GM12878 (cell line): Measurements from ENCODE around the gene SCMH1.

Experiments used
- ASH2L ChIP-seq: fragments of 300-600, 200-600 bp; sonication (generic); IDR thresholded peaks from 2 replicates; pipeline ENCODE4 v1.6.1; 2017; ENCODE audit warnings: low read depth, mild to moderate bottlenecking, borderline replicate concordance
- EP300 ChIP-seq, 2 experiments: fragments of 150-350 bp in 1 of 2; IDR thresholded peaks; 2 replicates each; pipeline ENCODE4 v1.6.1; 2011 to 2012; ENCODE audit warnings: low read depth in 2 of 2, low read length in 2 of 2, borderline replicate concordance in 1 of 2, improper control_type of control experiment in 1 of 2, inconsistent platforms in 1 of 2; ENCODE audit not compliant: control insufficient read depth in 1 of 2
- ESRRA ChIP-seq: IDR thresholded peaks from 2 replicates; pipeline ENCODE4 v1.6.1; 2012; ENCODE audit warnings: mild to moderate bottlenecking, low read length, improper control_type of control experiment
- JUNB ChIP-seq: IDR thresholded peaks from 2 replicates; pipeline ENCODE4 v1.6.1; 2016; ENCODE audit warnings: antibody characterized with exemption, mild to moderate bottlenecking
- MTA2 ChIP-seq: fragments of 450-650 bp; IDR thresholded peaks from 2 replicates; pipeline ENCODE4 v1.6.1; 2016; ENCODE audit warnings: low read depth, mild to moderate bottlenecking, moderate library complexity
- POLR2AphosphoS5 ChIP-seq: IDR thresholded peaks from 2 replicates; pipeline ENCODE4 v1.6.1; 2011; ENCODE audit warnings: mild to moderate bottlenecking, low read length, inconsistent platforms
- RELA ChIP-seq: fragments of 450-650 bp; IDR thresholded peaks from 2 replicates; pipeline ENCODE4 v1.8.0; 2014; ENCODE audit warnings: borderline replicate concordance; ENCODE audit not compliant: partially characterized antibody
- RFX5 ChIP-seq: IDR thresholded peaks from 2 replicates; pipeline ENCODE4 v1.6.1; 2011; ENCODE audit warnings: low read depth, low read length, improper control_type of control experiment
- SIN3A ChIP-seq: IDR thresholded peaks from 2 replicates; pipeline ENCODE4 v1.6.1; 2012; ENCODE audit warnings: low read depth, low read length, improper control_type of control experiment
- STAT1 ChIP-seq: fragments of 450-650 bp; conservative IDR thresholded peaks from 2 replicates; pipeline ENCODE4 v1.6.1; 2014; ENCODE audit warnings: antibody characterized with exemption, mild to moderate bottlenecking
- ZNF207 ChIP-seq: fragments of 450-650 bp; IDR thresholded peaks from 2 replicates; pipeline ENCODE4 v1.6.1; 2014; ENCODE audit warnings: antibody characterized with exemption, mild to moderate bottlenecking, borderline replicate concordance
- ZNF217 ChIP-seq: fragments of 450-650 bp; IDR thresholded peaks from 2 replicates; pipeline ENCODE4 v1.6.1; 2017; ENCODE audit warnings: antibody characterized with exemption, mild to moderate bottlenecking
- TF ChIP-seq, protein P1 (sequence below), 3 experiments: IDR thresholded peaks in 2 of 3; conservative IDR thresholded peaks in 1 of 3; 2 replicates each; pipeline ENCODE4 v1.5.1; 2011; ENCODE audit warnings: low read depth in 3 of 3, low read length in 3 of 3, mild to moderate bottlenecking in 3 of 3, control low read depth in 2 of 3, moderate library complexity in 2 of 3, inconsistent platforms in 1 of 3, mixed read lengths in 1 of 3; ENCODE audit not compliant: control insufficient read depth in 2 of 3, insufficient read depth in 1 of 3; ENCODE audit errors: extremely low read depth in 1 of 3

DNA sequence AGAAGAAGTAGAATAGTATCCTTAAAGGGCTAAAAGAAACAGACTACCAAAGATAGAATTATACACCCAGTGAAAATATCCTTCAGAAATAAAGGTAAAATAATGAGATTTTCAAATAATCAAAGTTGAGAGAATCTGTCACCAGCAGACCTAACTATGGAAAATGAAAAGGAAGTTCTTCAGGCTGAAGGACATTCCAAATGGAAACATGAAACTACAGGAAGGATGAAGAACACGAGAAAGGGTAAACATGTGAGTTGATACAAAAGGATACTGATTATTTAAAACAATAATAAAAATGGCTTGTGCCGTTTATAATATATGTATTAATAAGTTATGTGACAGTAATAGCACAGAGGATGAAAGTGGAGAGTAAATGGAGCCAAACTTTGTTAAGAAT, 163.5 kb downstream of the SCMH1 start:
- no peak for TF ChIP-seq ESRRA
- no peak for TF ChIP-seq ASH2L
- TF ChIP-seq, protein P1, sequence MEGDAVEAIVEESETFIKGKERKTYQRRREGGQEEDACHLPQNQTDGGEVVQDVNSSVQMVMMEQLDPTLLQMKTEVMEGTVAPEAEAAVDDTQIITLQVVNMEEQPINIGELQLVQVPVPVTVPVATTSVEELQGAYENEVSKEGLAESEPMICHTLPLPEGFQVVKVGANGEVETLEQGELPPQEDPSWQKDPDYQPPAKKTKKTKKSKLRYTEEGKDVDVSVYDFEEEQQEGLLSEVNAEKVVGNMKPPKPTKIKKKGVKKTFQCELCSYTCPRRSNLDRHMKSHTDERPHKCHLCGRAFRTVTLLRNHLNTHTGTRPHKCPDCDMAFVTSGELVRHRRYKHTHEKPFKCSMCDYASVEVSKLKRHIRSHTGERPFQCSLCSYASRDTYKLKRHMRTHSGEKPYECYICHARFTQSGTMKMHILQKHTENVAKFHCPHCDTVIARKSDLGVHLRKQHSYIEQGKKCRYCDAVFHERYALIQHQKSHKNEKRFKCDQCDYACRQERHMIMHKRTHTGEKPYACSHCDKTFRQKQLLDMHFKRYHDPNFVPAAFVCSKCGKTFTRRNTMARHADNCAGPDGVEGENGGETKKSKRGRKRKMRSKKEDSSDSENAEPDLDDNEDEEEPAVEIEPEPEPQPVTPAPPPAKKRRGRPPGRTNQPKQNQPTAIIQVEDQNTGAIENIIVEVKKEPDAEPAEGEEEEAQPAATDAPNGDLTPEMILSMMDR (IDR thresholded peaks at IDR 0.05 in 2 of 3, conservative IDR thresholded peaks at IDR 0.05 in 1 of 3; ENCODE audit: control insufficient read depth in 2 of 3, extremely low read depth in 1 of 3, insufficient read depth in 1 of 3, low read depth in 3 of 3, low read length in 3 of 3) = no peak
- TF ChIP-seq RFX5 = no peak
- no peak for TF ChIP-seq EP300 (IDR thresholded peaks at IDR 0.05; ENCODE audit: borderline replicate concordance in 1 of 2, control insufficient read depth in 1 of 2, low read depth in 2 of 2, low read length in 2 of 2)
- no peak for TF ChIP-seq MTA2
- no peak for TF ChIP-seq ZNF207
- TF ChIP-seq JUNB = no peak
- no peak for TF ChIP-seq POLR2AphosphoS5
- TF ChIP-seq SIN3A = no peak
- no peak for TF ChIP-seq ZNF217
- no peak for TF ChIP-seq STAT1
- no peak for TF ChIP-seq RELA
